GM23338 (cell line): ENCODE data around the gene PCIF1. TPM values are rescaled to one million over a fixed set of nuclear protein-coding genes. Genes with fewer than 3 reads are reported as not detected.

Experiments used
- ATAC-seq: fragments of 200-7000 bp; cut with Tn5 transposase; 3 replicates; pipeline ENCODE4 v1.9.1; 2020
- DNase-seq: peaks from one replicate; pipeline ENCODE4 v3.0.0-alpha.2; 2015; ENCODE audit warnings: low spot score
- H2AFZ ChIP-seq: fragments of 200-600 bp; sonication (generic); 2 replicates; pipeline ENCODE4 v1.8.0; 2016; ENCODE audit warnings: antibody characterized with exemption, mild to moderate bottlenecking, moderate library complexity
- H3F3A ChIP-seq: fragments of 200-600 bp; sonication (generic); replicated peaks from 2 replicates; pipeline ENCODE4 v1.8.0; 2017; ENCODE audit warnings: antibody characterized with exemption, mixed run types, low read depth
- H3K27ac ChIP-seq: fragments of 200-600 bp; sonication (generic); 2 replicates; pipeline ENCODE4 v1.6.1; 2016; ENCODE audit warnings: low read depth
- H3K27me3 ChIP-seq: fragments of 200-600 bp; sonication (generic); 2 replicates; pipeline ENCODE4 v1.8.0; 2016; ENCODE audit warnings: mild to moderate bottlenecking, mixed run types, moderate library complexity; ENCODE audit not compliant: insufficient read depth
- H3K36me3 ChIP-seq: fragments of 200-600 bp; sonication (generic); 2 replicates; pipeline ENCODE4 v1.8.0; 2016; ENCODE audit warnings: mild to moderate bottlenecking; ENCODE audit not compliant: insufficient read depth
- H3K4me1 ChIP-seq: fragments of 200-600 bp; sonication (generic); 2 replicates; pipeline ENCODE4 v1.8.0; 2016; ENCODE audit warnings: mild to moderate bottlenecking, moderate library complexity; ENCODE audit not compliant: insufficient read depth
- H3K4me2 ChIP-seq: fragments of 200-600 bp; sonication (generic); 2 replicates; pipeline ENCODE4 v1.7.1; 2017; ENCODE audit warnings: mixed run types
- H3K4me3 ChIP-seq: fragments of 200-600 bp; sonication (generic); 2 replicates; pipeline ENCODE4 v1.6.1; 2016; ENCODE audit warnings: mixed run types
- H3K79me2 ChIP-seq: fragments of 200-600 bp; sonication (generic); replicated peaks from 2 replicates; pipeline ENCODE4 v1.8.0; 2017; ENCODE audit warnings: mild to moderate bottlenecking; ENCODE audit not compliant: insufficient read depth
- H3K9me2 ChIP-seq: fragments of 200-600 bp; sonication (generic); 2 replicates; pipeline ENCODE4 v1.8.0; 2017; ENCODE audit not compliant: insufficient read depth
- H4K20me1 ChIP-seq: fragments of 200-600 bp; sonication (generic); replicated peaks from 2 replicates; pipeline ENCODE4 v1.8.0; 2017; ENCODE audit warnings: mild to moderate bottlenecking; ENCODE audit not compliant: insufficient read depth
- H3K27ac Mint-ChIP-seq: 2 replicates; pipeline ENCODE4 v1.8.0; 2020; ENCODE audit warnings: inconsistent platforms, mild to moderate bottlenecking, moderate library complexity, mixed read lengths
- H3K27me3 Mint-ChIP-seq: 3 replicates; pipeline ENCODE4 v1.8.0; 2022; ENCODE audit warnings: low read depth, mild to moderate bottlenecking, moderate library complexity, mixed read lengths, inconsistent platforms; ENCODE audit not compliant: insufficient read depth, poor library complexity
- H3K36me3 Mint-ChIP-seq: 3 replicates; pipeline ENCODE4 v1.8.0; 2021; ENCODE audit warnings: low read depth, mild to moderate bottlenecking, inconsistent platforms, moderate library complexity, mixed read lengths
- H3K4me1 Mint-ChIP-seq: 3 replicates; pipeline ENCODE4 v1.8.0; 2020; ENCODE audit warnings: mild to moderate bottlenecking, inconsistent platforms, mixed read lengths
- H3K4me3 Mint-ChIP-seq: 3 replicates; pipeline ENCODE4 v1.8.0; 2021; ENCODE audit warnings: moderate library complexity, mild to moderate bottlenecking, inconsistent platforms, mixed read lengths
- H3K9me3 Mint-ChIP-seq: 3 replicates; pipeline ENCODE4 v1.8.0; 2020; ENCODE audit warnings: moderate library complexity, mild to moderate bottlenecking, inconsistent platforms, mixed read lengths
- CREB1 ChIP-seq: fragments of 250-450 bp; sonication (Bioruptor Pico); IDR thresholded peaks from 2 replicates; pipeline ENCODE4 v1.5.0; 2020; ENCODE audit warnings: low read depth, mild to moderate bottlenecking, moderate library complexity
- EZH2 ChIP-seq: fragments of 200-600 bp; sonication (generic); IDR thresholded peaks from one replicate; pipeline ENCODE4 v1.8.0; 2017; ENCODE audit warnings: antibody characterized with exemption, mild to moderate bottlenecking, low read depth; ENCODE audit not compliant: unreplicated experiment
- EZH2phosphoT487 ChIP-seq: fragments of 200-600 bp; sonication (generic); IDR thresholded peaks from one replicate; pipeline ENCODE4 v1.8.1; 2018; ENCODE audit warnings: antibody characterized with exemption; ENCODE audit not compliant: unreplicated experiment
- JUNB ChIP-seq: IDR thresholded peaks from one replicate; pipeline ENCODE4 v1.6.1; 2016; ENCODE audit warnings: antibody characterized with exemption; ENCODE audit not compliant: unreplicated experiment
- NANOG ChIP-seq: IDR thresholded peaks from 2 replicates; pipeline ENCODE4 v1.6.1; 2016; ENCODE audit warnings: antibody characterized with exemption, borderline replicate concordance
- POLR2AphosphoS5 ChIP-seq: IDR thresholded peaks from 2 replicates; pipeline ENCODE4 v1.6.1; 2016; ENCODE audit warnings: antibody characterized with exemption, low read depth
- REST ChIP-seq: IDR thresholded peaks from one replicate; pipeline ENCODE4 v1.6.1; 2018; ENCODE audit warnings: antibody characterized with exemption; ENCODE audit not compliant: unreplicated experiment
- STAT1 ChIP-seq: IDR thresholded peaks from one replicate; pipeline ENCODE4 v1.6.1; 2016; ENCODE audit warnings: antibody characterized with exemption; ENCODE audit not compliant: unreplicated experiment
- ZNF114 ChIP-seq: fragments of 250-450 bp; sonication (Bioruptor Pico); IDR thresholded peaks from 2 replicates; pipeline ENCODE4 v1.5.0; 2020; ENCODE audit warnings: mild to moderate bottlenecking, moderate library complexity
- ZNF331 ChIP-seq: fragments of 250-450 bp; sonication (Bioruptor Pico); IDR thresholded peaks from 2 replicates; pipeline ENCODE4 v1.5.0; 2020; ENCODE audit warnings: low read depth, mild to moderate bottlenecking, moderate library complexity
- polyA plus RNA-seq: library from polyadenylated mRNA; unstranded; fragments of >200 nt; fragmentation: Nextera tagmentation; extraction: Ambion mirVana; gene quantifications from 2 replicates; pipeline ENCODE4 v1.2.1, GENCODE V29; 2016
- total RNA-seq: library from RNA; depleted of rRNA; stranded (reverse); fragments of >200 nt; shearing (Covaris generic); gene quantifications from 2 replicates; pipeline ENCODE4 v1.2.3, GENCODE V29; 2014
- TF ChIP-seq, protein P1 (sequence below), 2 experiments: fragments of 200-600 bp in 1 of 2; sonication (generic) in 1 of 2; conservative IDR thresholded peaks; 2 replicates each; pipeline versions ENCODE4 v1.5.1 to v1.6.1; 2016 to 2017; ENCODE audit warnings: antibody characterized with exemption in 2 of 2, low read depth in 2 of 2, mild to moderate bottlenecking in 2 of 2, moderate library complexity in 1 of 2
- TF ChIP-seq, protein P2 (sequence below): fragments of 250-450 bp; sonication (Bioruptor Pico); IDR thresholded peaks from 2 replicates; pipeline ENCODE4 v1.5.0; 2020; ENCODE audit warnings: mild to moderate bottlenecking, moderate library complexity
- TF ChIP-seq, protein P3 (sequence below): IDR thresholded peaks from 2 replicates; pipeline ENCODE4 v1.6.1; 2016; ENCODE audit warnings: antibody characterized with exemption

PCIF1 gene
- total and polyA plus RNA-seq, 2 experiments from 2014 or later: 26.1 to 28.3 TPM

DNA sequence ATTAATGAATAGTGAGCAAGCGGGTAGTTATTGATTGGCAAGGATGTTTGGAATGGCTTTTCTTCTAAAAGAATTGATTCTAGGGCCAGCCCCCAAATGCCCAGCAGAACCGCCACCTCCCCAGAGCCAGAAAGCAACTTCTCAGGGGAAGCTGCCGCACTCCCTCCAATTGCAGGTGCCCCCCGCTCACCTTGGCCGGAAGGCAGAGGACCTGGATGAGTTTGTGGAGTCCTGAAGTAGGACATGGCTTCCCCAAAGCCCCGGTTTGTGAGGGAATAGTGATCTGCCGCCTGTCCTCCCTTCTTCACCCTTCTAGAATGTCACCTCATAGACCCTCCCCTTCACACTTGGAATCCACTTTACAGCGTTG lies 47.2 kb upstream of the PCIF1 start, which contains the start of gene SPATA25:
Gene SPATA25 (minus strand): TSS at position 277 of the 370 bp plus-strand sequence. CDS start 32 bp downstream, at position 245.
- H3K79me2 ChIP-seq: peaks cover 8% of the 10 kb centered on the region; the same call in 1 of the 2 replicates
- DNase-seq (no peak), ATAC-seq (no peak)
- H4K20me1 ChIP-seq: peaks cover 6% of the 10 kb centered on the region
- H3F3A ChIP-seq: no peaks in the 10 kb centered on the region
- peaks cover 3% of the 10 kb centered on the region; the same call in 1 of the 2 replicates for H3K36me3 ChIP-seq
- no peak within 1 kb of the TSS for H3K4me3 Mint-ChIP-seq
- no peak within 1 kb of the TSS for H3K4me3 ChIP-seq
- H3K9me3 Mint-ChIP-seq: peaks cover 3% of the 10 kb centered on the region; the same call in 1 of the 3 replicates
- peaks cover 3% of the 10 kb centered on the region; the same call in 1 of the 2 replicates for H3K4me1 ChIP-seq
- H3K4me2 ChIP-seq: no peak within 1 kb of the TSS
- peaks cover 11% of the 10 kb centered on the region; the same call in 2 of the 3 replicates for H3K4me1 Mint-ChIP-seq
- no peaks in the 10 kb centered on the region for H3K9me2 ChIP-seq
- H3K27me3 Mint-ChIP-seq: peaks cover 15% of the 10 kb centered on the region
- no peaks in the 10 kb centered on the region for H3K27me3 ChIP-seq
- no peak for TF ChIP-seq POLR2AphosphoS5
- TF ChIP-seq CREB1: no peak
- TF ChIP-seq, protein P1, sequence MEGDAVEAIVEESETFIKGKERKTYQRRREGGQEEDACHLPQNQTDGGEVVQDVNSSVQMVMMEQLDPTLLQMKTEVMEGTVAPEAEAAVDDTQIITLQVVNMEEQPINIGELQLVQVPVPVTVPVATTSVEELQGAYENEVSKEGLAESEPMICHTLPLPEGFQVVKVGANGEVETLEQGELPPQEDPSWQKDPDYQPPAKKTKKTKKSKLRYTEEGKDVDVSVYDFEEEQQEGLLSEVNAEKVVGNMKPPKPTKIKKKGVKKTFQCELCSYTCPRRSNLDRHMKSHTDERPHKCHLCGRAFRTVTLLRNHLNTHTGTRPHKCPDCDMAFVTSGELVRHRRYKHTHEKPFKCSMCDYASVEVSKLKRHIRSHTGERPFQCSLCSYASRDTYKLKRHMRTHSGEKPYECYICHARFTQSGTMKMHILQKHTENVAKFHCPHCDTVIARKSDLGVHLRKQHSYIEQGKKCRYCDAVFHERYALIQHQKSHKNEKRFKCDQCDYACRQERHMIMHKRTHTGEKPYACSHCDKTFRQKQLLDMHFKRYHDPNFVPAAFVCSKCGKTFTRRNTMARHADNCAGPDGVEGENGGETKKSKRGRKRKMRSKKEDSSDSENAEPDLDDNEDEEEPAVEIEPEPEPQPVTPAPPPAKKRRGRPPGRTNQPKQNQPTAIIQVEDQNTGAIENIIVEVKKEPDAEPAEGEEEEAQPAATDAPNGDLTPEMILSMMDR (conservative IDR thresholded peaks at IDR 0.05; ENCODE audit: low read depth in 2 of 2): no peak
- TF ChIP-seq, protein P2, sequence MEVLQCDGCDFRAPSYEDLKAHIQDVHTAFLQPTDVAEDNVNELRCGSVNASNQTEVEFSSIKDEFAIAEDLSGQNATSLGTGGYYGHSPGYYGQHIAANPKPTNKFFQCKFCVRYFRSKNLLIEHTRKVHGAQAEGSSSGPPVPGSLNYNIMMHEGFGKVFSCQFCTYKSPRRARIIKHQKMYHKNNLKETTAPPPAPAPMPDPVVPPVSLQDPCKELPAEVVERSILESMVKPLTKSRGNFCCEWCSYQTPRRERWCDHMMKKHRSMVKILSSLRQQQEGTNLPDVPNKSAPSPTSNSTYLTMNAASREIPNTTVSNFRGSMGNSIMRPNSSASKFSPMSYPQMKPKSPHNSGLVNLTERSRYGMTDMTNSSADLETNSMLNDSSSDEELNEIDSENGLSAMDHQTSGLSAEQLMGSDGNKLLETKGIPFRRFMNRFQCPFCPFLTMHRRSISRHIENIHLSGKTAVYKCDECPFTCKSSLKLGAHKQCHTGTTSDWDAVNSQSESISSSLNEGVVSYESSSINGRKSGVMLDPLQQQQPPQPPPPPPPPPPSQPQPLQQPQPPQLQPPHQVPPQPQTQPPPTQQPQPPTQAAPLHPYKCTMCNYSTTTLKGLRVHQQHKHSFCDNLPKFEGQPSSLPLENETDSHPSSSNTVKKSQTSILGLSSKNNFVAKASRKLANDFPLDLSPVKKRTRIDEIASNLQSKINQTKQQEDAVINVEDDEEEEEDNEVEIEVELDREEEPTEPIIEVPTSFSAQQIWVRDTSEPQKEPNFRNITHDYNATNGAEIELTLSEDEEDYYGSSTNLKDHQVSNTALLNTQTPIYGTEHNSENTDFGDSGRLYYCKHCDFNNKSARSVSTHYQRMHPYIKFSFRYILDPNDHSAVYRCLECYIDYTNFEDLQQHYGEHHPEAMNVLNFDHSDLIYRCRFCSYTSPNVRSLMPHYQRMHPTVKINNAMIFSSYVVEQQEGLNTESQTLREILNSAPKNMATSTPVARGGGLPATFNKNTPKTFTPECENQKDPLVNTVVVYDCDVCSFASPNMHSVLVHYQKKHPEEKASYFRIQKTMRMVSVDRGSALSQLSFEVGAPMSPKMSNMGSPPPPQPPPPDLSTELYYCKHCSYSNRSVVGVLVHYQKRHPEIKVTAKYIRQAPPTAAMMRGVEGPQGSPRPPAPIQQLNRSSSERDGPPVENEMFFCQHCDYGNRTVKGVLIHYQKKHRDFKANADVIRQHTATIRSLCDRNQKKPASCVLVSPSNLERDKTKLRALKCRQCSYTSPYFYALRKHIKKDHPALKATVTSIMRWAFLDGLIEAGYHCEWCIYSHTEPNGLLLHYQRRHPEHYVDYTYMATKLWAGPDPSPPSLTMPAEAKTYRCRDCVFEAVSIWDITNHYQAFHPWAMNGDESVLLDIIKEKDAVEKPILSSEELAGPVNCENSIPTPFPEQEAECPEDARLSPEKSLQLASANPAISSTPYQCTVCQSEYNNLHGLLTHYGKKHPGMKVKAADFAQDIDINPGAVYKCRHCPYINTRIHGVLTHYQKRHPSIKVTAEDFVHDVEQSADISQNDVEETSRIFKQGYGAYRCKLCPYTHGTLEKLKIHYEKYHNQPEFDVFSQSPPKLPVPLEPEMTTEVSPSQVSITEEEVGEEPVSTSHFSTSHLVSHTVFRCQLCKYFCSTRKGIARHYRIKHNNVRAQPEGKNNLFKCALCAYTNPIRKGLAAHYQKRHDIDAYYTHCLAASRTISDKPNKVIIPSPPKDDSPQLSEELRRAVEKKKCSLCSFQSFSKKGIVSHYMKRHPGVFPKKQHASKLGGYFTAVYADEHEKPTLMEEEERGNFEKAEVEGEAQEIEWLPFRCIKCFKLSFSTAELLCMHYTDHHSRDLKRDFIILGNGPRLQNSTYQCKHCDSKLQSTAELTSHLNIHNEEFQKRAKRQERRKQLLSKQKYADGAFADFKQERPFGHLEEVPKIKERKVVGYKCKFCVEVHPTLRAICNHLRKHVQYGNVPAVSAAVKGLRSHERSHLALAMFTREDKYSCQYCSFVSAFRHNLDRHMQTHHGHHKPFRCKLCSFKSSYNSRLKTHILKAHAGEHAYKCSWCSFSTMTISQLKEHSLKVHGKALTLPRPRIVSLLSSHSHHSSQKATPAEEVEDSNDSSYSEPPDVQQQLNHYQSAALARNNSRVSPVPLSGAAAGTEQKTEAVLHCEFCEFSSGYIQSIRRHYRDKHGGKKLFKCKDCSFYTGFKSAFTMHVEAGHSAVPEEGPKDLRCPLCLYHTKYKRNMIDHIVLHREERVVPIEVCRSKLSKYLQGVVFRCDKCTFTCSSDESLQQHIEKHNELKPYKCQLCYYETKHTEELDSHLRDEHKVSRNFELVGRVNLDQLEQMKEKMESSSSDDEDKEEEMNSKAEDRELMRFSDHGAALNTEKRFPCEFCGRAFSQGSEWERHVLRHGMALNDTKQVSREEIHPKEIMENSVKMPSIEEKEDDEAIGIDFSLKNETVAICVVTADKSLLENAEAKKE: no peak
- TF ChIP-seq EZH2phosphoT487: no peak
- no peak for TF ChIP-seq NANOG
- no peak for TF ChIP-seq STAT1
- TF ChIP-seq JUNB: no peak
- no peak for TF ChIP-seq REST
- no peak for TF ChIP-seq ZNF114 (CRISPR knock-in tag)
- TF ChIP-seq, protein P3, sequence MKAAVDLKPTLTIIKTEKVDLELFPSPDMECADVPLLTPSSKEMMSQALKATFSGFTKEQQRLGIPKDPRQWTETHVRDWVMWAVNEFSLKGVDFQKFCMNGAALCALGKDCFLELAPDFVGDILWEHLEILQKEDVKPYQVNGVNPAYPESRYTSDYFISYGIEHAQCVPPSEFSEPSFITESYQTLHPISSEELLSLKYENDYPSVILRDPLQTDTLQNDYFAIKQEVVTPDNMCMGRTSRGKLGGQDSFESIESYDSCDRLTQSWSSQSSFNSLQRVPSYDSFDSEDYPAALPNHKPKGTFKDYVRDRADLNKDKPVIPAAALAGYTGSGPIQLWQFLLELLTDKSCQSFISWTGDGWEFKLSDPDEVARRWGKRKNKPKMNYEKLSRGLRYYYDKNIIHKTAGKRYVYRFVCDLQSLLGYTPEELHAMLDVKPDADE: no peak
- no peak for TF ChIP-seq EZH2
- TF ChIP-seq ZNF331 (CRISPR knock-in tag): no peak
- H3K27ac Mint-ChIP-seq: no peak within 1 kb of the TSS
- no peak within 1 kb of the TSS for H3K27ac ChIP-seq
- no peak within 1 kb of the TSS for H2AFZ ChIP-seq
- peaks cover 24% of the 10 kb centered on the region for H3K36me3 Mint-ChIP-seq
